ENCODE results near the gene GIPR.

Gene GIPR

DNA sequence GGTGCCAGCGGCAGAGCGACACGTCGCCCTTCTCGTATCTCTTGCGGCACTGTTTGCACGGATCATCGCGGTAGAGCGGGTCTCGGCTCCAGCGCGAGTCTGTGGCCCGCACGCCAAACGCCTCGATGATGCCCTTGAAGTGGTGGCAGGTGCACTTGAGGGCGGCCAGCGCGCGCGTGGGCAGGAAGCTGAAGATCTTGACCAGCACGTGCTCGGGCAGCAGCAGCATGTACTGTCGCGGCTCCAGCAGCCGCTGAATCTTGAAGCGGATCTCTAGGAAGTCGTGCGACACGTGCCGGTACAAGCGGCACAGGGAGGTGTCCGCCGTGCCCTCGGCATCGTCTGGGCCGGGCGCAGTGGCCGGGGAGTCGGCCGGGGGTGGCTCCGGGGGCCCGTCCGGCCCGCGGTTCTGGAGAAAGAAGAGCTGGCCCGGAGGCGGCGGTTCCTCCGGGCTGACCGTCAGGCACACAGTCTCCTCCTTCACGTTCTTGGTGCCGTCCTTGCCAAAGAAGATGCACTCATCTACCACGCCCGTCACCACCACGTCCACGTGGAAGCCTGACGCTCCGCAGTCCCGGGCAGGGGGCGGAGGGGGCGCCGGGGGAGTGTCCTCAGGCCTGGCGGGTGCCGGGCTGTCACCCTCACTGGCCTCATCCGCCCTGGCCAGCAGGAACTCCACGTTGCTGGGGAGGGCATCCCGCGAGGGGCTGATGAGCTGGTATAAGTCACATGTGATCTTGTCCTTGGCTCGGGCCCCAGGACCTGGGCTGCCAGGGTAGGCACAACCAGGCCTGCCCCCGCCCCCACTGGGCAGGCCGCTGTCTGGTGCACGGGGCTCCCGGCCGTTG lies 44.1 kb downstream of the GIPR start:
- TF ChIP-seq, protein P1, sequence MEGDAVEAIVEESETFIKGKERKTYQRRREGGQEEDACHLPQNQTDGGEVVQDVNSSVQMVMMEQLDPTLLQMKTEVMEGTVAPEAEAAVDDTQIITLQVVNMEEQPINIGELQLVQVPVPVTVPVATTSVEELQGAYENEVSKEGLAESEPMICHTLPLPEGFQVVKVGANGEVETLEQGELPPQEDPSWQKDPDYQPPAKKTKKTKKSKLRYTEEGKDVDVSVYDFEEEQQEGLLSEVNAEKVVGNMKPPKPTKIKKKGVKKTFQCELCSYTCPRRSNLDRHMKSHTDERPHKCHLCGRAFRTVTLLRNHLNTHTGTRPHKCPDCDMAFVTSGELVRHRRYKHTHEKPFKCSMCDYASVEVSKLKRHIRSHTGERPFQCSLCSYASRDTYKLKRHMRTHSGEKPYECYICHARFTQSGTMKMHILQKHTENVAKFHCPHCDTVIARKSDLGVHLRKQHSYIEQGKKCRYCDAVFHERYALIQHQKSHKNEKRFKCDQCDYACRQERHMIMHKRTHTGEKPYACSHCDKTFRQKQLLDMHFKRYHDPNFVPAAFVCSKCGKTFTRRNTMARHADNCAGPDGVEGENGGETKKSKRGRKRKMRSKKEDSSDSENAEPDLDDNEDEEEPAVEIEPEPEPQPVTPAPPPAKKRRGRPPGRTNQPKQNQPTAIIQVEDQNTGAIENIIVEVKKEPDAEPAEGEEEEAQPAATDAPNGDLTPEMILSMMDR (IDR thresholded peaks at IDR 0.05; ENCODE audit: control extremely low read depth, extremely low read depth, low read depth, missing control alignments), result no peak
- ChIA-PET CTCF (interaction anchor here (1.9 to 10.9 kb wide), 2 partner anchors 19 to 20 kb away, joined by 9 to 96 read pairs; partner anchors contain the start of genes QPCTL and SNRPD2), POLR2A (no interaction called here)

DNA sequence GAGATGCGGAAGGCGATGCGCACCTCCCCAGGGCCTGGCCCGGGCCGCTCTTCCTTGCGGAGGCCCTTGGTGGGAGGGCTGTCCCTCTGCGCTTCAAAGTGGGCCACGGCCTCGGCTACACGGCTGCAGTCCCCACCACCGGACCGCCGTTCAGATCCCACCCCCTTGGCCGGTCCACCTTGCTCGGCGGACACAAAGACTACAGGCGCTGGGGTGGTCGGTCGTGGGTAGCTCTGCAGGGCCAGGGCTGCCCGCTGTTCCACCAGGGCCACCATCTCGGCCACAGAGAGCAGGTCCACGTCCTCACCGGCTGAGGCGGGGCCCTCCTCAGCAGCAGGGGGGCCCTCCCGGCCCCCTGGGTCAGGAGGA lies 44.7 kb downstream of the GIPR start:
- DNase-seq (ENCODE audit: extremely low spot score), result no peak
- TF ChIP-seq, protein P1 (IDR thresholded peaks at IDR 0.05; ENCODE audit: control extremely low read depth, extremely low read depth, low read depth, missing control alignments), result no peak
- CTCF ChIA-PET, result interaction anchor here (1.9 kb wide), 1 partner anchor 20 kb away, joined by 9 read pairs; the partner anchor contains the start of genes QPCTL and SNRPD2
- POLR2A ChIA-PET, result interaction anchor here (0.5 kb wide), 1 partner anchor 1514 kb away, joined by 4 read pairs; no protein-coding TSS in a partner anchor

More for the DNA sequence above, 44.1 kb downstream of the GIPR start:
- DNase-seq (ENCODE audit: extremely low spot score), result no peak

DNA sequence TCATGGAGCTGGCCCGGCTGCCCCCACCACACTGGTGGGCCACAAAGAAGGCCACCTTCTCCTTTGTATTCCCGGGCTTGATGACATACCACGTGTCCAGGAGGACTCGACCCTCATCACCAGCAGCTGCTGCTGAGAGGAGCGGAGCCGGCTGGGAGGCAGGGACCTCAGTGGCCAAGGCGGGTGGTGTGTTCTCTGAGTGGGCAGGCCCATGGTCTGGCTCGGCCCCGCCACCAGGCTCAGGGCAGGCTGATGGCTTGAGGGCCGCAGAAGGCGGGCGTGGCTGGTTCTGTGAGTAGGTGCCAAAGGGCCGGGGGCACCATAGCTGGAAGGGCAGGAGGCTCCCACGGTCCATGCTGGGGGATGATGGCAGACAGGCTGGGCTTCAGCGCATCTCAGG lies 45.1 kb downstream of the GIPR start:
- CTCF ChIA-PET, result interaction anchor here (1.9 kb wide), 1 partner anchor 21 kb away, joined by 9 read pairs; the partner anchor contains the start of genes QPCTL and SNRPD2
- DNase-seq (ENCODE audit: extremely low spot score), result no peak
- POLR2A ChIA-PET, result interaction anchor here (0.5 kb wide), 1 partner anchor 1514 kb away, joined by 4 read pairs; no protein-coding TSS in a partner anchor
- TF ChIP-seq, protein P1 (IDR thresholded peaks at IDR 0.05; ENCODE audit: control extremely low read depth, extremely low read depth, low read depth, missing control alignments), result no peak

DNA sequence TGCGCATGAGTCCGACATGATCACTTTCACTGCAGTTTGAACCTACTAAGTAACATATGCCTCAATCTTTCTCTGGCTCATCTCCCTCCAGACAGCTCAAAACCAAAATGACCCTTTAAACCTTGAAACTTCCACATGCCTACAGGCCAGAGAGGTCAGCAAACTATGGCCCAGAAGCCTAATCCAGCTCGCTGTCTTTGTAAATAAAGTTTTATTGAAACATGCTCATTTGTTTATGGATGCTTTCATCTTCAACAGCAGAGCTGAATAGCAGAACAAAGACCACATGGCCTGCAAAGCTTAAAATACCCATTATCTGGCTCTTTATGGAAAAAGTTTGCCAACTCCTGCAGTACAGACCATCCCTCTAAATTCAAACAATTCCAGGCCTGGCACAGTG lies 47.1 kb downstream of the GIPR start:
- TF ChIP-seq, protein P1 (IDR thresholded peaks at IDR 0.05; ENCODE audit: control extremely low read depth, extremely low read depth, low read depth, missing control alignments), result no peak
- no peak for DNase-seq (ENCODE audit: extremely low spot score)
- POLR2A ChIA-PET, result no interaction called here
- CTCF ChIA-PET, result interaction anchor here (0.8 to 8.3 kb wide), 3 partner anchors 9 to 84 kb away, joined by 3 to 45 read pairs (median 23); partner anchors contain the start of genes QPCTL and SNRPD2

DNA sequence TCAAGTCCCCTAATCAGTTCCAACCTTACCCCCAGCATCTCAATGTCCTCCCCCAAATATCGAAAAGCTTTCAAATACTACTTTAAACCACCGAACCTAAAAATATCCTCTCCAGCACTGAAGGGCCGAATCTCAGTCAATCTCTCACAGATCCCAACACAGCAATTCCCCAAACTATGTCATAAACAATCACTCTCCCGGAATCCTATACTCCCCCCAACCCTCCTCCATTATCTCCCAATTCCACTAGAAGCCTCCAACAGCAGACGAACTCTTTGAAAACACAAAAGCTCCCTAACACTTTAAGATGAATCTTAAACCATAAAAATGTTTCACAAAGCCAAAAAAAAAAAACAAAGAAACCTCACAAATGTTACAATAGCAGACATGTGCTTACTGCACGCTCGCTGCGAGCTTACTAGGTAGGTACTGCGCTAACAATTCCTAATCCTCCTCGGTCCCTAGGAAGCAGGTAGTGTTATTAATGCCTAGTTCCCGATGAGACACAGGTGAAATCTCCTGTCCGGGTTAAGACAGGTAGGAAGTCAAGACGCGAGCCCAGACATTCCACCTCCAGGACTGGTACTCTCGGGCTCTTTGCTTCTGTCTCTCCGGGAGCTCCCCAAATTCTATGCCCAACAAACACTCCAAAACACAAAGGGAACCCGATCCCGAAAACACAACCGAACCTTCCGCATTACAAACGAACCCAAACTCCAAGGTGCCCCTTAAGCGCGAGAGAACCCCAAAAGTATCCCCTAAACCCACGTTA lies 48.5 kb downstream of the GIPR start:
- TF ChIP-seq, protein P1 (IDR thresholded peaks at IDR 0.05; ENCODE audit: control extremely low read depth, extremely low read depth, low read depth, missing control alignments), result no peak
- no peak for DNase-seq (ENCODE audit: extremely low spot score)
- CTCF ChIA-PET, result interaction anchor here (0.6 to 8.3 kb wide), 12 partner anchors 11 to 231 kb away, joined by 3 to 45 read pairs (median 4); partner anchors contain the start of genes FBXO46, QPCTL and SNRPD2
- POLR2A ChIA-PET, result interaction anchor here (0.6 to 1.2 kb wide), 6 partner anchors 9 to 241 kb away, joined by 3 to 5 read pairs (median 3); partner anchors contain the start of genes FBXO46, QPCTL and SNRPD2
